ENCODE data around the gene SDR42E2. TPM values are rescaled to one million over a fixed set of nuclear protein-coding genes. Genes with fewer than 3 reads are reported as not detected.

The SDR42E2 gene
- polyA plus RNA-seq, 3 donors = 0.16 to 0.23 TPM; not detected in 1

- Histone ChIP-seq H3K4me1 (ENCODE audit: control insufficient read depth in 1 of 2, insufficient read depth in 2 of 2, low read length in 2 of 2) (peaks cover 11 to 22% of the 10 kb centered on the region in 2 donors), H3K27me3 (ENCODE audit: control insufficient read depth in 2 of 2, insufficient read depth in 2 of 2, low read length in 2 of 2) (no peaks in the 10 kb centered on the region), H3K4me3 (replicated peaks in 1 of 3; ENCODE audit: low read depth in 2 of 3, low read length in 3 of 3) (peak overlapping the region; percentile 59 to 95 (median 66)), H3K79me2 (ENCODE audit: insufficient read depth, low read length) (peaks cover 53% of the 10 kb centered on the region), H3K4me2 (replicated peaks; ENCODE audit: extremely low read depth, low read length, poor library complexity, severe bottlenecking) (peak overlapping the region; percentile 100), H3K9me3 (replicated peaks in 1 of 2; ENCODE audit: control insufficient read depth in 1 of 2, insufficient read depth in 1 of 2, low read length in 2 of 2) (no peaks in the 10 kb centered on the region), H3K9ac (ENCODE audit: insufficient read depth, low read length, poor library complexity, severe bottlenecking) (peak overlapping the region; percentile 80), H2AFZ (ENCODE audit: insufficient read depth, low read depth, low read length, poor library complexity, severe bottlenecking) (peak overlapping the region; percentile 97), H3K27ac (ENCODE audit: low read depth in 1 of 2, low read length in 2 of 2) (peak overlapping the region; percentile 34 to 74), H4K20me1 (ENCODE audit: insufficient read depth, low read length) (peaks cover 5% of the 10 kb centered on the region), H3K36me3 (replicated peaks in 1 of 2; ENCODE audit: control insufficient read depth in 1 of 2, insufficient read depth in 2 of 2, low read length in 2 of 2) (no peaks in the 10 kb centered on the region)
- peak; percentile 50 to 86 (median 61) for DNase-seq
- WGBS (ENCODE audit: insufficient coverage) = 9% methylated on average over 25 of the region's 35 CpGs
- H3K27ac Mint-ChIP-seq = peak overlapping the region; percentile 52 to 90 (median 75)
- H3K27me3 Mint-ChIP-seq (ENCODE audit: low read depth in 3 of 3) = peaks cover 0 to 4% (median 0%) of the 10 kb centered on the region in 3 donors
- peaks cover 19% of the 10 kb centered on the region for H3K4me1 Mint-ChIP-seq
- peaks cover 0 to 10% (median 2%) of the 10 kb centered on the region in 7 donors for H3K9me3 Mint-ChIP-seq
- TF ChIP-seq, protein P1, sequence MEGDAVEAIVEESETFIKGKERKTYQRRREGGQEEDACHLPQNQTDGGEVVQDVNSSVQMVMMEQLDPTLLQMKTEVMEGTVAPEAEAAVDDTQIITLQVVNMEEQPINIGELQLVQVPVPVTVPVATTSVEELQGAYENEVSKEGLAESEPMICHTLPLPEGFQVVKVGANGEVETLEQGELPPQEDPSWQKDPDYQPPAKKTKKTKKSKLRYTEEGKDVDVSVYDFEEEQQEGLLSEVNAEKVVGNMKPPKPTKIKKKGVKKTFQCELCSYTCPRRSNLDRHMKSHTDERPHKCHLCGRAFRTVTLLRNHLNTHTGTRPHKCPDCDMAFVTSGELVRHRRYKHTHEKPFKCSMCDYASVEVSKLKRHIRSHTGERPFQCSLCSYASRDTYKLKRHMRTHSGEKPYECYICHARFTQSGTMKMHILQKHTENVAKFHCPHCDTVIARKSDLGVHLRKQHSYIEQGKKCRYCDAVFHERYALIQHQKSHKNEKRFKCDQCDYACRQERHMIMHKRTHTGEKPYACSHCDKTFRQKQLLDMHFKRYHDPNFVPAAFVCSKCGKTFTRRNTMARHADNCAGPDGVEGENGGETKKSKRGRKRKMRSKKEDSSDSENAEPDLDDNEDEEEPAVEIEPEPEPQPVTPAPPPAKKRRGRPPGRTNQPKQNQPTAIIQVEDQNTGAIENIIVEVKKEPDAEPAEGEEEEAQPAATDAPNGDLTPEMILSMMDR (IDR thresholded peaks at IDR 0.05) = no peak
- peaks cover under 1 to 6% of the 10 kb centered on the region in 2 donors for H3K36me3 Mint-ChIP-seq
- H3K4me3 Mint-ChIP-seq = peak overlapping the region; percentile 89 to 91
- intact Hi-C loops (cut with micrococcal nuclease) = loop anchor here in 1 of 2 donors (2.0 kb wide), 1 partner anchor 16 kb away; no protein-coding TSS in a partner anchor
Measured at GRCh38 chr16:22206842-22207714, 44.8 kb downstream of the SDR42E2 start.

DNA sequence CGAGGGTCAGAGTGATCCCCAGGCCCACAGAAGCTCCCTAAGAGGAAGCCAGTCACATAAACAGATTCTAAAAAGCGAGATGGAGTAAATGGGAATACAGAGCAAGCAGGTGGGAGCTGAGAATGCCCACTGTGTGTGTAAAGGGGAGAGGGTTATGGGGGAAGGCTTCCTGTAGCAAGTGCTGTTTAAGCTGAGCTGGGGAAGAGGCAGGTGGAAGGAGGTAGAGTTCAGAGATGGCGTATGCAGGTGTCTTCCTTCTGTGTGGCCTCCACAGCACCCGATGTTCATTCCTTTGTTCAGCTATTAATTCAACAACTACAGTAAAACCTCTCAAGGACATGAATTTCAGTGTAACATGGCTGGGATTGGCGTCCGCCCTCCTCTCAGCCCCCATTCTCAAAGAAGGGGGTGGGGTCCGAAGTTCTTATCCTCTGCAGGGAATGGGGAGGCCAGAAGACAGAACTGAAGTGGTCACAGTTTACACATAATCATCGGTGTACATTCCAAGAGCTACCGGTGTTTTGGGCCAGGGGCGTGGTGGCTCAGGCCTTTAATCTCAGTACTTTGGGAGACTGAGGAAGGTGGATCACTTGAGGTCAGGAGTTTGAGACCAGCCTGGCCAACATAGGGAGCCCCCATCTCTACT, 45.5 kb downstream of the SDR42E2 start:
- Histone ChIP-seq H2AFZ (ENCODE audit: insufficient read depth, low read depth, low read length, poor library complexity, severe bottlenecking) (peak overlapping the region; percentile 97), H3K36me3 (replicated peaks in 1 of 2; ENCODE audit: control insufficient read depth in 1 of 2, insufficient read depth in 2 of 2, low read length in 2 of 2) (no peaks in the 10 kb centered on the region), H3K27ac (ENCODE audit: low read depth in 1 of 2, low read length in 2 of 2) (peak overlapping the region in 1 of 2 donors; percentile 74), H3K79me2 (ENCODE audit: insufficient read depth, low read length) (peaks cover 60% of the 10 kb centered on the region), H4K20me1 (ENCODE audit: insufficient read depth, low read length) (peaks cover 5% of the 10 kb centered on the region), H3K9me3 (replicated peaks in 1 of 2; ENCODE audit: control insufficient read depth in 1 of 2, insufficient read depth in 1 of 2, low read length in 2 of 2) (no peaks in the 10 kb centered on the region), H3K27me3 (ENCODE audit: control insufficient read depth in 2 of 2, insufficient read depth in 2 of 2, low read length in 2 of 2) (no peaks in the 10 kb centered on the region), H3K4me2 (replicated peaks; ENCODE audit: extremely low read depth, low read length, poor library complexity, severe bottlenecking) (peak overlapping the region; percentile 100), H3K4me3 (replicated peaks in 1 of 3; ENCODE audit: low read depth in 2 of 3, low read length in 3 of 3) (peak overlapping the region in 1 of 3 experiments; percentile 95), H3K4me1 (ENCODE audit: control insufficient read depth in 1 of 2, insufficient read depth in 2 of 2, low read length in 2 of 2) (peaks cover 11 to 22% of the 10 kb centered on the region in 2 donors), H3K9ac (ENCODE audit: insufficient read depth, low read length, poor library complexity, severe bottlenecking) (no peak overlapping the region)
- H3K4me3 Mint-ChIP-seq = peak overlapping the region; percentile 89 to 91
- TF ChIP-seq, protein P1 (IDR thresholded peaks at IDR 0.05) = no peak
- peaks cover 19% of the 10 kb centered on the region for H3K4me1 Mint-ChIP-seq
- peaks cover 8% of the 10 kb centered on the region in 2 donors for H3K36me3 Mint-ChIP-seq
- H3K27ac Mint-ChIP-seq = peak overlapping the region; percentile 21 to 90 (median 74)
- intact Hi-C loops (cut with micrococcal nuclease) = loop anchor here in 1 of 2 donors (2.0 kb wide), 1 partner anchor 17 kb away; no protein-coding TSS in a partner anchor
- H3K9me3 Mint-ChIP-seq = peaks cover 0 to 10% (median 2%) of the 10 kb centered on the region in 7 donors
- peaks cover 0 to 4% (median 2%) of the 10 kb centered on the region in 3 donors for H3K27me3 Mint-ChIP-seq (ENCODE audit: low read depth in 3 of 3)
- 94% methylated on average over 2 of the region's 10 CpGs for WGBS (ENCODE audit: insufficient coverage)
- DNase-seq = no peak
